HG03469 (cell line): ENCODE measurements around the gene SFT2D1.

Experiments used
- ATAC-seq: cut with Tn5 transposase; IDR thresholded peaks from one replicate; pipeline ENCODE4 v1.9.1; 2021; ENCODE audit warnings: mild to moderate bottlenecking, moderate library complexity, moderate number of reproducible peaks; ENCODE audit not compliant: unreplicated experiment

SFT2D1 gene

DNA sequence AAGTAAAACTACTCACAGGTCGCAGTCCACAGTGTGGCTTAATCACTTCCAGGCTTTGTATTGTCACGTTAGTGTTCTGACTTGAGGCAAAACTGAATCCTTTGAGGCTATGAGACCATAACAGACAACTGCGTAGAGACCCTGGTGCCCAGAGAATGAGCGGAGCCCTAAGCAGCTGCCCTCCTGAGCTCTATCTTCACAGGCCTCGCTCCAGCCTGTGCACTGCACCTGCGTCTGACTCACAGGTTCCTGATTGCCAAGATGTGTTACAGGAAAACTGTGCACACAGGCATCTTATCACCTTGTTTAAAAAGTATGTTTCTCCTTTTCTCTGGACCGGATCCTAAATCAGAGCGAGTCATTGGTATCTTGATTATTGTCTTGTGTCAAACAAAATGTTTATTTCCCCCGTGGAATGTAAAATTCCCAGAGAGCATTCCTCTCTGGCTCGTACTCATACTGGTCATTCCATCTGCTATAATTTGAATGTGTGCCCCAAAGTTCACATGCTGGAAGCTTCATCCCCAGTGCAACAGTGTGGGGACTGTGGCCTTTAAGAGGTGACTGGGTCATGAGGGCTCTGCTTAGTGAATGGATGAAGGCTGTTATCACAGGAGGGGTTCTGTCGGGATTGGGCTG is 59.8 kb downstream of the SFT2D1 start:
- ATAC-seq: no peak

DNA sequence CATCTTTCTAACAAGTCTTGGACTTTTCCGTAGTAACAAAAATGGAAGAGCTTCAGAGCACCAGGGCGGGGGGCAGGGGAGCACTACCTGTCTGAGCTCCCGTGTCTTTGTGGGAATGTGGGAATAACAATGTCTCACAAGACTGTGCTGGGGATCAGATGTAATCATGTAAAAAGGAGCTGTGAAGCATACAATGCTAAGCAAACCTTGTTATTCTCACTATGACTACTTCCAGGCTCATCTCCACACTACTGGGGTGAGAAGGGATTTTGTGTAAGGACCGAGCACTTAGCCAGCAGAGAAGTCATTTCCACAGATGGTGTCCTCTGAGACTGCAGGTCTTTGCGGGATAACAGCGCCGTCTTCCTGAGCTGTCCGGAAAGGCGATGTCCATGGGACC is 61.2 kb downstream of the SFT2D1 start:
- peak; percentile 53 for ATAC-seq

DNA sequence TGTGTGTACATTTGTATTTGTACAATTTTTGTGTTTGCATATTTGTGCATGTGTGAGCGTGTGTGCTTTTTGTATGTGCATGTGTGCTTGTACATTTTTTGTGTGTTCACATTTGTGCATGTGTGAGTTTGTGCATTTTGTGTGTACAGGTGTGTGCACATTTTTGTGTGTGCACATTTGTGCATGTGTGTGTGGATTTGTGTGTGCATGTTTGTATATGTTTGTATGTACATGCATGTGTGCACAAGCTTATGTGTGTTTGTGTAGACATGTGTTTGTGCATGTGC is 63.0 kb downstream of the SFT2D1 start:
- no peak for ATAC-seq

DNA sequence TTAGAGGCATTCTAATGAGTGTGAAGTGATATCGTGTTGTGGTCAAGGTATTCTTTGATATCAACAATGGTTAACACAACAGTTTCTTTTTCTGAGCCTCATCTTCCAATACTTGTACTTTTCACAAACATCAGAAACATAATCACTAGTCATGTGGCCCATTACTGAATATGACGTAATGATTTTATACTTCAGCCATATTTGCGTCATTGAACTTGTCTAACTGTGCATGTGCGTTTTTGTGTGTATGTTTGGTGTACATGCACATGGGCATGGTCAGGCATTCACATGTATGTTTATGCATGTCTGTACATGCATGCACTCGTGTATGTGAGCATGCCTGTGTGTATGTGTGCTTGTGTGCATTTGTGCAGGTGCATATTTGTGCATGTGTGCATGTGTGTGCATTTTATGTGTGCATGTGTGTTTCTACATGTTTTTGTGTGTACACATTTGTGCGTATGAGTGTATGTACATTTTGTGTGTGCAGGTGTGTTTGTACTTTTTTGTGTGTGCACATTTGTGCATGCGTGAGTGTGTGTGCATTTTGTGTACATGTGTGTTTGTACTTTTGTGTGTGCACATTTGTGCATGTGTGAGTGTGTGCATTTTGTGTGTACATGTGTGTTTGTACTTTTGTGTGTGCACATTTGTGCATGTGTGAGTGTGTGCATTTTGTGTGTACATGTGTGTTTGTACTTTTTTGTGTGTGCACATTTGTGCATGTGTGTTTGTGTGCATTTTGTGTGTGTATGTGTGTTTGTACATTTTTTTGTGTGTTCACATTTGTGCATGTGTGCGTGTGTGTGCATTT is 63.6 kb downstream of the SFT2D1 start:
- ATAC-seq: no peak

DNA sequence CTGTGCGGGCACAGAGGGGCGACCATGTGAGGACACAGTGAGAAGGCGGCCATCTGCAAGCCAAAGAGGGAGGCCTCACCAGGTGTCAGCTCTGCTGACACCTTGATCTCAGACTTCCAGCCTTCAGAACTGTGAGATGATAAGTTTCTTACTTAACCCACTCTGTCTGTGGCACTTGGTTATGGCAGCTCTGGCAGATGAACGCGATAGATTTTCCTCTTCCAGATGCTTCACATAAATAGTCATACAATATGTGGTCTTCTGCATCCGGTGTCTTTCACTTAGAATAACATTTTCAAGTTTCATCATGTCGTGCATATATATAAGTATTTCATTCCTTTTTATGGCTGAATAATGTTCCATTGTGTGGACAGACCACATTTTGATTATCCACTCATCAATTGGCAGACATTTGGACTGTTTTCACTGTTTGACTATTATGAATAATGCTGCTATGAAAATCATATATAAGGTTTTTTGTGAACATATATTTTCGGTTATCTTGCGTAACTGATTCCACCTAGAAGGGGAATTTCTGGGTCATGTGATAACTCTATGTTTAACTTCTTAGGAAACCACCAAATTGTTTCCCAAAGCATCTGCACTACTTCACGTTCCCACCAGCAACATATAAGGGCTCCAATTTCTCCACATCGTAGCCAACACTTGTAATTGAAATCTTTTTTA is 64.3 kb downstream of the SFT2D1 start:
- ATAC-seq: no peak

DNA sequence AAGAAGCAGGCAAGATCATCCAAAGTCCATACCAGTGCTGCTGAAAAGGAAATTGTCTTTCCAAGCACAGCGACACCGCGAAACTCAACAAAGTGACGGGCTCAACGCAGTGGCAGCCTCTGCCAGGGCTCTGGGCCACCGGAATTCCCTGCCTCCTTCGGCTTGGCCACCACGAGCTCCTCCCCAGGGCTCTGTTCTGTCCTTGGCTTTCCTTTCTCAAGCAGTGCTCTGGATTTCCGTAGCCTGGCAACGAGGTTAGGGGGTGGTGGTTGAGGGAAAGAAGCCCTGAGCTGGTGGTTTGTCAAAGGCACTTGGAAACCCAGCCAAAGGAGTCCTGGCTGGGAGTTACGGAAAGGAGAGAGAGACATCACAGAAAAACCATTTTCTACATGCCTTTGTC is 65.3 kb downstream of the SFT2D1 start:
- ATAC-seq: no peak

DNA sequence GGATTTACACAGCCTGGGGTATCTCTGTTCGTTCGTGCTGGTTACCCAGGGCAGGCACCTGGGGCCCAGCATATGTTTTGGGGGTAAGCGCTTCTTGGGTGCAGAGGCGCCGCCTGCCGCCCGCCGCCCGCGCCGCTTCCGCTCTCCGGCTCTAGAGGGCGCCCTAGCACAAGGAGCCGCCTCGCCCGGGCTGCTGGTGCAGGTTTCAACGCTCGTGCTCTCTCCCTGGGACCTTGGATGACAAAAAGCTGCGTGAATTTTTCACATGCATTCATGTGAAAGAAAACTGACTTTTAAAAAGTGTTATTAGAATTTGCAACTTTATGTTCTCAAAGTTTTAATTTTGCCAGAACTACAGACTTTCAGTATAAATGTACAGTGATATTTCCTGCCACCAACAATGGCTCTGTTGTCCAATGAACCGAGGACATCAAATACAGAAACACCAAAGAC is 66.6 kb downstream of the SFT2D1 start:
- peak; percentile 54 for ATAC-seq

DNA sequence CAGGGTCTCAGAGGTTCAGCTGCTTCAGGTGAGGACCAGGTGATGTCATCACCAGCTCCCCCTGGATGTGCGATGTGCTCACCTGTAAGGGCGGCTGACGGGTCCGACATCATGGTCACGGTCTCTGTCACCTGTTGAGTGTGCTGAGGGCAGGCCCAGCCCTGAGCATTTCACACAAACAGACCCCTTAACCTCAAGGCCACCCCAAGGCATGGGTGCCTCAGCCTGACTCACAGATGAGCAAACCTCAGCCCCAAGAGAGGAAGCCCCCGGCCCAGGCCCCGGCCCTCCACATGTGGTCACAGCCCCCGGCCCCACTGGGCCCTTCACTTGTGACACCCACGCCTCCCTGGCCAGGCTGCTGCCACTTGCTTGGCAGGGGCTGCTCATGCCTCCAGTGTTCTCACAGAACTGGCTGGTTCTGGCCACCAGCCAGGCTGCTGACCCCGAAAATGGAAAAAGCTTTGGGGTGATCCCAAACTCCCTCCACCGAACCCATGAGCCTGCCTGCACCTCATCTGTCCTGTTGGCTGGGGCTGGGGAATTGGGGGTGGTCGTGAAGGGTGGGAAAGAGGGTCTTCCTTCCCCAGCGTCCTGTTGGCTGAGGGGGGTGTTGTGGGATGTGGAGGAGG is 67.5 kb downstream of the SFT2D1 start:
- no peak for ATAC-seq

DNA sequence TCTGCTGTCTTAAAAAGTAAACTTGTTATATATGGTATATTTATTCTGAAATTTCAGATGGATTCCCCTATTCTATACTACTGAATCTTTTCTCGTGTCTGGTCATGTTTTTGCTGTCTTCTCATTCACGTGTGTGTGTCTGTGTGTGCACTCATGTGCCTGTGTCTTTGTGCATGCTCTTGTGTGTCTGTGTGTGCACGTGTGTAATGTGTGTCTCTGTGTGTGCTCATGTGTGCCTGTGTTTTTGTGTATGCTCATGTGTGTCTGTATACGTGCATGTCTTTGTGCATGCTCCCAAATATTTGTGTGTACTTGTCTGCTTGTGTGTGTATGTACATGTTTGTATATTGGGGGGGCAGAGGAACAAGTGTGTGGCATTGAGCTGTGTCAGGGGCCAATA is 68.2 kb downstream of the SFT2D1 start:
- no peak for ATAC-seq

DNA sequence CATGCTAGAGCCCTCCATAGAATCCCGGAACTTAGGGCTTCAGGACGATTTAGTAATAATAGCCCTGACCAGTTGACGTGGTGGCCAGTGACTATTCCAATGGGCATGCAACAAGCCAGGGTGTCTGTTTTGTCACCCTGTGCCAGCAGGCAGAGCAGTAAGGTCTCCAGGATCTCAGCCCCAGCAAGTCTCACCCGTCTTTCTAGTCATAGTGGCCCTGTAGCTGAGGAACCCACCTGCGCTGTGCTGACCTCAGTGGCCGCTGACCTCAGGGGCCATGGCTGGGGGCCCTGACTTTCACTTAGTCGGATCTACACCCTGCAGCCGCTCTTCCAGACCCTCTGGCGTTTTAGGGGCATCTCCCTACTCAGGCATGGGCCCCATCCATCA is 71.0 kb downstream of the SFT2D1 start:
- no peak for ATAC-seq

DNA sequence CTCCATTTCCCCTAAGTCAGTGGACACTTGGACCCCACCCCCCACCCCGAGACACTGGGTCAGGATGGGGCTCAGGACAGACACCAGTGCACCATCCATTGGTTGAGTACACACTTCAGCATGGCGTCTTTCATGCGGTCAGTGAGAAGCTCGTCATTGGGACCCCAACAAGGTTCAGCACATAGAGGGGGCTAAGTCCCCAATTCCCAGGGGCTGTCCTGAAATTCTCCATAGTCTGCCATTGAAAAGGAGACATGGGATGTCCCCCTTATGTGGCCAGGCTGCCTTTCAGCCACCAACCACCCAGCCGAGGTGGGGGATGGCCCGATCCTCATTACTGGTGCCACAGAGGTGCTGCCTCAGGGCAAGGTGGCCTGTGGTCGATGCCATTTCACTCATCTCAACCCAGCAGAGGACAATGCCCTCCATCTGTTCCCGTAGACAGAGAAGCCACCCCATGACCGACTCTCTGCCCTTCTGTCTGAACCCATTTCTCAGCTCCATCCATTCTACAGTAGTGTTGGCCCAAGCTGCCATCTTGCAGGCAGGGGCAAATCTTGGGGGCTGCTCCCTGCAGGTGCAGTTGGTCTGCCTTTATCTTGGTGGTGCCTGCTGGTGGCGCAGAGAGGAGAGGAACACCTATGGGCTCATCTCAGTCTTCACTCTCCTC is 71.5 kb downstream of the SFT2D1 start:
- no peak for ATAC-seq
